ENCODE measurements around the gene TMEM150C. TPM values are rescaled to one million over a fixed set of nuclear protein-coding genes. Genes with fewer than 3 reads are reported as not detected.
A peak's percentile ranks its signal among the peaks of the same experiment; 100 is the strongest.

Gene TMEM150C
- total and polyA plus RNA-seq, 9 donors: 13.5 to 48.8 (median 31.4) TPM

DNA sequence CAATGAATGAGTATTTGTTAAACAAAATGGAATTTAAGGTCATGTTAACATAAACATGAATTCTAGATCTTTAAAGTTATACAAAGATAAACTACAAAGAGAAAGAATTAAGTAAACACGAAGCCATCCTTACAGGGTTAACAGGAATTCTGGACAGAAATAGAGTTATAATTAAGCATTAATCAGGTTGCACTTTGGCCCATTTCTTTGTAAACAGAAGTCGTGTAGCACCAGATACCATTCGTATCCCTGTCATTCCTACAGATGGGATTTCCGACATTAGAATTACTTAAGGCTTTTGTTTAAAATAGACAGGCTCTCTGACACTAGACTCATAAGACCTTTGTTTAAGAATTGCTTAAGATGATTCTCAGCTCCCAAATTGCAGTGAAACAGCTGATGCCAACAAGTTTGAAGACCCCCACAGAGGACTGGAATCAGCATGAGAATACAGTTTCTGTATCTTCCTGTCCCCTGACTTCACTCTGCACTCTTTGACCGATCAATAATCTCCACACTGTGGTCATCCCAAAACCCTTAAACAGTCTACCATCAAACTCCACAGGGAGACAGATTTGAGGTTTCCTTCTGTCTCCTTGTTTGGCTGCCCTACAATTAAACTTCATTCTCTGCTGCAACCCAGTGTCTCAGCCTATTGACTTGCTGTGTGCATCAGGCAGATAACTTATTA is 22.3 kb upstream of the TMEM150C start:
- H3K4me3 ChIP-seq: no peak overlapping the region
- TF ChIP-seq EP300 (IDR thresholded peaks at IDR 0.05): no peak
- no peak for DNase-seq
- H3K4me1 ChIP-seq (ENCODE audit: insufficient read depth): peaks cover under 1% of the 10 kb centered on the region
- H3K27ac ChIP-seq: no peak overlapping the region
- WGBS, 3 donors: 28 to 51% (median 40%) methylated on average over 5 of the region's 5 CpGs
- no peaks in the 10 kb centered on the region for H3K36me3 ChIP-seq
- H3K27me3 ChIP-seq: no peaks in the 10 kb centered on the region
- H3K9me3 ChIP-seq: no peaks in the 10 kb centered on the region
- intact Hi-C loops (cut with DNase I): no loop called here

DNA sequence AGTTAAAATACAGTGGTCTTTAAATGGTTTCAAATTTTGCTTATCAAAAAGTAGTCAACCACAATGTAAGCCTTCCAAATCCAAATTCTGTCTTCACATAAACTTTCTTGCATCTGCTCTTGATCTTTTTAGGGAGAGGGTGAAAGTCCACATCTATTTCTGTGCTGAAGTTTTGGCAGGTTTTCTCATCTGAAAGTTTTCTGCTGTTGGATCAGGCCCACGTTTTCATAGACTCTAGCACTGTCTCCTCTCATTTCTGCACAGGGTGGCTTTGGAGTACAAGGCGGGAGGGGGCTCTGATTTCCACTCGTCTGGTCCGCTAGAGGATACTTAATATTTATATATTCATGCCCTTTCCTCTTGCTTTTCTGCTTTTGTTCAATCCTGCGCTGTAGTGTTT is 18.1 kb upstream of the TMEM150C start:
- Histone ChIP-seq H3K27ac (no peak overlapping the region), H3K36me3 (no peaks in the 10 kb centered on the region), H3K4me1 (ENCODE audit: insufficient read depth) (peaks cover 8% of the 10 kb centered on the region), H3K27me3 (no peaks in the 10 kb centered on the region), H3K9me3 (no peaks in the 10 kb centered on the region), H3K4me3 (no peak overlapping the region)
- intact Hi-C loops (cut with DNase I): no loop called here
- no peak for DNase-seq
- TF ChIP-seq, protein P1, sequence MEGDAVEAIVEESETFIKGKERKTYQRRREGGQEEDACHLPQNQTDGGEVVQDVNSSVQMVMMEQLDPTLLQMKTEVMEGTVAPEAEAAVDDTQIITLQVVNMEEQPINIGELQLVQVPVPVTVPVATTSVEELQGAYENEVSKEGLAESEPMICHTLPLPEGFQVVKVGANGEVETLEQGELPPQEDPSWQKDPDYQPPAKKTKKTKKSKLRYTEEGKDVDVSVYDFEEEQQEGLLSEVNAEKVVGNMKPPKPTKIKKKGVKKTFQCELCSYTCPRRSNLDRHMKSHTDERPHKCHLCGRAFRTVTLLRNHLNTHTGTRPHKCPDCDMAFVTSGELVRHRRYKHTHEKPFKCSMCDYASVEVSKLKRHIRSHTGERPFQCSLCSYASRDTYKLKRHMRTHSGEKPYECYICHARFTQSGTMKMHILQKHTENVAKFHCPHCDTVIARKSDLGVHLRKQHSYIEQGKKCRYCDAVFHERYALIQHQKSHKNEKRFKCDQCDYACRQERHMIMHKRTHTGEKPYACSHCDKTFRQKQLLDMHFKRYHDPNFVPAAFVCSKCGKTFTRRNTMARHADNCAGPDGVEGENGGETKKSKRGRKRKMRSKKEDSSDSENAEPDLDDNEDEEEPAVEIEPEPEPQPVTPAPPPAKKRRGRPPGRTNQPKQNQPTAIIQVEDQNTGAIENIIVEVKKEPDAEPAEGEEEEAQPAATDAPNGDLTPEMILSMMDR (IDR thresholded peaks at IDR 0.05): no peak
- no peak for TF ChIP-seq EP300 (IDR thresholded peaks at IDR 0.05)
- no peak for TF ChIP-seq POLR2A (IDR thresholded peaks at IDR 0.05)
- 76 to 77% (median 76%) methylated on average over 5 of the region's 5 CpGs for WGBS, 3 donors

DNA sequence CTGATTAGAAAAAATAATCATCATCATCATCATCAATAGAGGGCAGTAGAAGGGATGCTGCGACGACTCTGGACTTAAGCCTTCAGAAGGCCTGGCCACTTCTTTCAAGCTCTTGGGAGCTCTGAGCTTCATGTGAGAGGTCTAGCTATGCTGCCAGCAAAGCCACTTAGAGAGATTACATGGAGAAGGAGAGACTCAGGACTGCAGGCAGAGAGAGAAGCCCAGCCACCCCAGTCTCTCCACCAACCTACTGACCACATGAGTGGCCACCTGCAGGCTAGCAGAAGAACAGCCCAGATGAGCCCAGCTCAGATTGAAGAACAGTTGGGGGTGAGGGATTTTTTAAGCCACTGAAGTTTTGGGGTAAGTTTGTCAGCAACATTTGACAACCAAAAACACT is 17.1 kb upstream of the TMEM150C start:
- 74 to 84% (median 81%) methylated on average over 2 of the region's 2 CpGs for WGBS, 3 donors
- H3K4me3 ChIP-seq: no peak overlapping the region
- TF ChIP-seq EP300 (IDR thresholded peaks at IDR 0.05): no peak
- no peak for TF ChIP-seq POLR2A (IDR thresholded peaks at IDR 0.05)
- TF ChIP-seq, protein P1 (IDR thresholded peaks at IDR 0.05): no peak

DNA sequence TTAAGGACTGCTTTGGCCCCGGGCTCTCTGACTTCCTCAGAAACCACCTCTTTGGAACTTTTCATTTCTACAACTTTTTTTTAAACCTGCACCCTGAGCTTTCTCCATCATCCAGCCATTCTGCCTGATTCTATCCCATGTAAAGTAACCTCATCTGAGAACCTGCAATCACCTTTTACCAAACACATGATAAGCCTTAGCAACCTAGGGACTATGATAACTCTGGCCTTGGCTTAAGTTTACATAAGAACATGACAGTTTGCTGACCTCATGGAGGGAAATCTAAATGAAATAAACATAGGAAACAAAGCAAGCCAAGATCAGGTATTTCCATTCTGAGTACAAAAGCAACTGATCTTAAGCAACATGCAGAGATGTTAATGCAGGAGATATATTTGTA is 15.7 kb upstream of the TMEM150C start:
- intact Hi-C loops (cut with DNase I): no loop called here
- no peaks in the 10 kb centered on the region for H3K9me3 ChIP-seq
- no peaks in the 10 kb centered on the region for H3K36me3 ChIP-seq
- DNase-seq: no peak
- peaks cover 8% of the 10 kb centered on the region for H3K4me1 ChIP-seq (ENCODE audit: insufficient read depth)
- H3K27ac ChIP-seq: no peak overlapping the region
- 79 to 93% (median 84%) methylated on average over 1 of the region's 1 CpG for WGBS, 3 donors
- no peaks in the 10 kb centered on the region for H3K27me3 ChIP-seq
- no peak overlapping the region for H3K4me3 ChIP-seq
- TF ChIP-seq EP300 (IDR thresholded peaks at IDR 0.05) (no peak), POLR2A (IDR thresholded peaks at IDR 0.05) (no peak)
- TF ChIP-seq, protein P1 (IDR thresholded peaks at IDR 0.05): no peak

More for the DNA sequence above, 17.1 kb upstream of the TMEM150C start:
- Histone ChIP-seq H3K9me3 (no peaks in the 10 kb centered on the region), H3K27ac (peak overlapping the region in 1 of 2 donors; percentile 47), H3K4me1 (ENCODE audit: insufficient read depth) (peaks cover 8% of the 10 kb centered on the region), H3K27me3 (no peaks in the 10 kb centered on the region), H3K36me3 (no peaks in the 10 kb centered on the region)
- intact Hi-C loops (cut with DNase I): no loop called here
- no peak for DNase-seq

DNA sequence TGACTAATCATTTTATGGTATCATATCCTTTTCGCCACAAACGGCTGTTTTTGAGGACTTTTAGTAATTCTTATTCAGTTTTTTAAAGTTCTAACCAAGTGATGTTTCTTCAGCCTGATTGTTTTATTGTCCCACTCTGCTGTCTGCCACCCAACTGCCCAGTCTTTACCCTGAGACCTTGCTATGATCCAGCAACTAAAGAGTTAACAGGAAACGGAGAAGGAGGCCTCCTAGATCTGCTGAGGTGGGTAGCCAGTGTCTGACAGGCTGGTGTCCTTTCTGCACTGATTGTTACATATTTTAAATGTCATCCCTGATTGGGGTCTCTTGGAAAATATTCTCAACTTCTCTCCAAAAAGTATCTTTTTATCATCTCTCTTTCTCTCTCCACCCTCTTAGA is 7.9 kb upstream of the TMEM150C start:
- intact Hi-C loops (cut with DNase I): loop anchor here in 1 of 4 donors (10.0 kb wide), 1 partner anchor 225 kb away; the partner anchor contains the start of gene SCD5
- no peaks in the 10 kb centered on the region for H3K4me1 ChIP-seq (ENCODE audit: insufficient read depth)
- no peak overlapping the region for H3K27ac ChIP-seq
- H3K4me3 ChIP-seq: no peak overlapping the region
- TF ChIP-seq POLR2A (IDR thresholded peaks at IDR 0.05) (no peak), EP300 (IDR thresholded peaks at IDR 0.05) (no peak)
- TF ChIP-seq, protein P1 (IDR thresholded peaks at IDR 0.05): no peak
- no peaks in the 10 kb centered on the region for H3K27me3 ChIP-seq
- no peak for DNase-seq
- WGBS, 3 donors: 64 to 66% (median 66%) methylated on average over 3 of the region's 3 CpGs
- no peaks in the 10 kb centered on the region for H3K36me3 ChIP-seq
- no peaks in the 10 kb centered on the region for H3K9me3 ChIP-seq
